ENCODE measurements around the gene CDKN1C.

DNA sequence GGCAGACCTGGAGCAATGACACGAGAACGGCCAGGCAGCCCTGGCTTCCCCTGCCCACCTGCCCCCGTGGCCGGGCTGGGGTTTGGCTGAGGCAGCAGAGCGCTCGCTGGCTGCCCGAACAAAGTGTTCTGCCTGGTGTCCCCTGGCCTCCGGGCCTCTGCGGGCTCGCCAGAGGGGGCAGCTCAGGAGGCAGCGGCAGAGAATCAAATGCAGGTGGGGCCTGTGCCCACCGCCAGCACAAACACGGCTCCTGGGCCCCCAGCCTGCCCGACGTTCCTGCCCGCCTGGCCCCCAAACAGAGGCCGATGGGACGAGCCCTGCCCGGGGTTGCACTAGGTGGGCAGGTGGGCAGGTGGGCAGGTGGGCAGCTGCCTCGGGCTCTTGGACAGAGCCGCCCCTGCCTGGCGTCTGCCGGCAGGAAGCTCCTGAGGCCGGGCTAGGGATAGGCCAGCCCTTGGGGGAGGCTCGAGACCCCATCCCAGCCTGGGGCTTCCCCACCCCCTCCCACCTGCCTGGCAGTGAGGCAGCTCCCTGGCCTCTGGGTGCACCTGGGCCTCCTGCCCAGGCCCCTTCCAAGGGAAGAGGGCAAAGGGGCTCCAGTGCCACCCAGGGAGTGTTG lies 46.8 kb downstream of the CDKN1C start:
- TF ChIP-seq TAF1 (IDR thresholded peaks at IDR 0.05; ENCODE audit: borderline replicate concordance, insufficient read depth, low read length) (no peak), POLR2AphosphoS5 (IDR thresholded peaks at IDR 0.05; ENCODE audit: low read depth, low read length) (no peak), SIN3A (IDR thresholded peaks at IDR 0.05; ENCODE audit: borderline replicate concordance, insufficient read depth, low read length) (no peak)
